ENCODE measurements around the gene TRMO.

- no peak for TF ChIP-seq CTCF (IDR thresholded peaks at IDR 0.05)
- TF ChIP-seq POLR2A (IDR thresholded peaks at IDR 0.05) = no peak
Observed at GRCh38 chr9:97969014-97969413, 46.7 kb upstream of the TRMO start.

Measured in body of pancreas (tissue), 4 donors.